CD8-positive, alpha-beta memory T cell (primary cell): ENCODE measurements around the gene GLRX. TPM values are rescaled to one million over a fixed set of nuclear protein-coding genes. Genes with fewer than 3 reads are reported as not detected.
"Not testable (repeated sequence)": the region's sequence is repeated elsewhere in the genome, so short reads cannot be mapped to it uniquely, and the experiment has no call there.

ENCODE experiments used
- CTCF ChIA-PET: fragments of 350-600 bp; sonication (Branson Sonifier 250); formaldehyde crosslinking; loops from one replicate; lab custom pipeline; 2021; ENCODE audit warnings: antibody characterized with exemption; lab: Charles Lee
- POLR2A ChIA-PET: fragments of 350-600 bp; sonication (Branson Sonifier 250); formaldehyde crosslinking; loops from one replicate; lab custom pipeline; 2021; ENCODE audit warnings: antibody characterized with exemption; lab: Charles Lee
- DNase-seq, 5 donors: peaks; one replicate each; pipeline versions ENCODE4 v3.0.0 to v3.0.0-alpha.2; 2020 to 2022; ENCODE audit warnings: mixed read lengths in 1 of 5
- H3K27ac ChIP-seq: one replicate; pipeline ENCODE4 v1.7.0; 2013; ENCODE audit warnings: low read depth, mild to moderate bottlenecking, low read length, moderate library complexity
- H3K27me3 ChIP-seq: 2 replicates; pipeline ENCODE4 v1.7.0; 2013; ENCODE audit warnings: low read length, mild to moderate bottlenecking; ENCODE audit not compliant: insufficient read depth, poor library complexity, severe bottlenecking
- H3K36me3 ChIP-seq: 2 replicates; pipeline ENCODE4 v1.7.0; 2013; ENCODE audit warnings: mild to moderate bottlenecking, low read length, moderate library complexity; ENCODE audit not compliant: insufficient read depth
- H3K4me1 ChIP-seq: 2 replicates; pipeline ENCODE4 v1.7.0; 2013; ENCODE audit warnings: mild to moderate bottlenecking, low read length, moderate library complexity; ENCODE audit not compliant: insufficient read depth
- H3K4me3 ChIP-seq: 2 replicates; pipeline ENCODE4 v1.7.0; 2013; ENCODE audit warnings: mild to moderate bottlenecking, low read length
- H3K9me3 ChIP-seq: 2 replicates; pipeline ENCODE4 v1.7.0; 2013; ENCODE audit warnings: mild to moderate bottlenecking, low read length
- H3K27ac Mint-ChIP-seq, 8 donors: one replicate each; pipeline ENCODE4 v1.8.0; 2020 to 2021; ENCODE audit warnings: mixed read lengths in 8 of 8, mild to moderate bottlenecking in 6 of 8, inconsistent platforms in 3 of 8, moderate library complexity in 3 of 8
- H3K27me3 Mint-ChIP-seq, 2 donors: one replicate each; pipeline ENCODE4 v1.8.0; 2020 to 2021; ENCODE audit warnings: mixed read lengths in 2 of 2, mild to moderate bottlenecking in 1 of 2, moderate library complexity in 1 of 2
- H3K36me3 Mint-ChIP-seq, 3 donors: one replicate each; pipeline ENCODE4 v1.8.0; 2020 to 2021; ENCODE audit warnings: mixed read lengths in 3 of 3, inconsistent platforms in 1 of 3, mild to moderate bottlenecking in 1 of 3
- H3K4me1 Mint-ChIP-seq, 3 donors: one replicate each; pipeline ENCODE4 v1.8.0; 2020 to 2021; ENCODE audit warnings: mixed read lengths in 3 of 3, inconsistent platforms in 1 of 3, mild to moderate bottlenecking in 1 of 3
- H3K4me3 Mint-ChIP-seq, 7 donors: one replicate each; pipeline ENCODE4 v1.8.0; 2020 to 2021; ENCODE audit warnings: mixed read lengths in 7 of 7, mild to moderate bottlenecking in 6 of 7, moderate library complexity in 4 of 7, inconsistent platforms in 2 of 7
- H3K9me3 Mint-ChIP-seq, 5 donors: one replicate each; pipeline ENCODE4 v1.8.0; 2020 to 2022; ENCODE audit warnings: mixed read lengths in 5 of 5, mild to moderate bottlenecking in 3 of 5, moderate library complexity in 2 of 5, inconsistent platforms in 1 of 5
- polyA plus RNA-seq: library from polyadenylated mRNA; unstranded; fragments of 300-500 nt; fragmentation: Illumina TruSeq; gene quantifications from one replicate; pipeline ENCODE4 v1.2.3, GENCODE V29; 2021
- total RNA-seq, 2 experiments: library from RNA; stranded (reverse); gene quantifications; one replicate each; pipeline ENCODE4 v1.2.3, GENCODE V29; 2021

GLRX gene
- total and polyA plus RNA-seq, 3 experiments from 2014 or later: 22.2 to 240 (median 25.0) TPM

- no peak overlapping the region for H3K4me3 ChIP-seq
- H3K9me3 Mint-ChIP-seq: no peaks in the 10 kb centered on the region
- peaks cover 10% of the 10 kb centered on the region for H3K4me1 ChIP-seq
- H3K4me3 Mint-ChIP-seq: peak overlapping the region in 1 of 7 donors; percentile 74
- ChIA-PET POLR2A (interaction anchor here (0.6 kb wide), 1 partner anchor 87 kb away, joined by 3 read pairs; no protein-coding TSS in a partner anchor), CTCF (interaction anchor here (1.3 to 8.7 kb wide), 3 partner anchors 10 to 61 kb away, joined by 5 to 105 read pairs (median 93); partner anchors contain the start of gene GLRX)
- no peak overlapping the region for H3K27ac ChIP-seq
- H3K36me3 ChIP-seq: no peaks in the 10 kb centered on the region
- no peak for DNase-seq
- no peaks in the 10 kb centered on the region for H3K9me3 ChIP-seq
- H3K36me3 Mint-ChIP-seq: no peaks in the 10 kb centered on the region
- peaks cover 13 to 18% (median 16%) of the 10 kb centered on the region in 3 donors for H3K4me1 Mint-ChIP-seq
- H3K27me3 Mint-ChIP-seq: no peaks in the 10 kb centered on the region
- H3K27ac Mint-ChIP-seq: peak overlapping the region in 4 of 8 donors; percentile 57 to 94 (median 82)
- H3K27me3 ChIP-seq: no peaks in the 10 kb centered on the region
These were observed 19.6 kb upstream of the GLRX start for GRCh38 chr5:95841914-95842812.

GRCh38 chr5:95840956-95841705 is 18.6 kb upstream of the GLRX start:
- Histone ChIP-seq H3K9me3 (no peaks in the 10 kb centered on the region), H3K36me3 (no peaks in the 10 kb centered on the region), H3K27ac (no peak overlapping the region), H3K4me3 (no peak overlapping the region), H3K4me1 (peaks cover 19% of the 10 kb centered on the region), H3K27me3 (no peaks in the 10 kb centered on the region)
- CTCF ChIA-PET: interaction anchor here (0.7 to 8.7 kb wide), 5 partner anchors 9 to 177 kb away, joined by 3 to 105 read pairs (median 5); partner anchors contain the start of gene GLRX
- Mint-ChIP-seq H3K27ac (no peak overlapping the region), H3K4me1 (peaks cover 19 to 28% (median 22%) of the 10 kb centered on the region in 3 donors), H3K4me3 (no peak overlapping the region), H3K27me3 (no peaks in the 10 kb centered on the region), H3K9me3 (no peaks in the 10 kb centered on the region), H3K36me3 (no peaks in the 10 kb centered on the region)
- POLR2A ChIA-PET: interaction anchor here (0.7 kb wide), 2 partner anchors 20 to 93 kb away, joined by 3 to 9 read pairs; no protein-coding TSS in a partner anchor
- DNase-seq: no peak

GRCh38 chr5:95839658-95840057 is 17.1 kb upstream of the GLRX start:
- Mint-ChIP-seq H3K4me3 (no peak overlapping the region), H3K4me1 (peaks cover 28 to 36% (median 29%) of the 10 kb centered on the region in 3 donors), H3K36me3 (peaks cover 0 to 3% (median 0%) of the 10 kb centered on the region in 3 donors), H3K27me3 (no peaks in the 10 kb centered on the region), H3K27ac (peak overlapping the region in 3 of 8 donors; percentile 28 to 66 (median 42)), H3K9me3 (no peaks in the 10 kb centered on the region)
- no peak for DNase-seq
- H3K36me3 ChIP-seq: no peaks in the 10 kb centered on the region
- no peak overlapping the region for H3K27ac ChIP-seq
- H3K27me3 ChIP-seq: no peaks in the 10 kb centered on the region
- no peak overlapping the region for H3K4me3 ChIP-seq
- CTCF ChIA-PET: interaction anchor here (0.7 to 8.7 kb wide), 3 partner anchors 10 to 58 kb away, joined by 3 to 105 read pairs (median 93); partner anchors contain the start of gene GLRX
- POLR2A ChIA-PET: interaction anchor here (0.5 kb wide), 1 partner anchor 42 kb away, joined by 3 read pairs; no protein-coding TSS in a partner anchor
- H3K4me1 ChIP-seq: peaks cover 26% of the 10 kb centered on the region
- no peaks in the 10 kb centered on the region for H3K9me3 ChIP-seq

- peaks cover 0 to 4% (median 0%) of the 10 kb centered on the region in 3 donors for H3K36me3 Mint-ChIP-seq
- Histone ChIP-seq H3K27me3 (no peaks in the 10 kb centered on the region), H3K27ac (no peak overlapping the region), H3K9me3 (no peaks in the 10 kb centered on the region), H3K36me3 (no peaks in the 10 kb centered on the region), H3K4me3 (no peak overlapping the region), H3K4me1 (peaks cover 32% of the 10 kb centered on the region)
- peak overlapping the region in 2 of 8 donors; percentile 29 to 82 for H3K27ac Mint-ChIP-seq
- ChIA-PET CTCF (interaction anchor here (8.4 to 8.7 kb wide), 2 partner anchors 18 to 57 kb away, joined by 93 to 105 read pairs; partner anchors contain the start of gene GLRX), POLR2A (interaction anchor here (1.2 kb wide), 1 partner anchor 41 kb away, joined by 3 read pairs; no protein-coding TSS in a partner anchor)
- no peak for DNase-seq
- H3K27me3 Mint-ChIP-seq: no peaks in the 10 kb centered on the region
- no peaks in the 10 kb centered on the region for H3K9me3 Mint-ChIP-seq
- H3K4me1 Mint-ChIP-seq: peaks cover 38 to 46% (median 40%) of the 10 kb centered on the region in 3 donors
- no peak overlapping the region for H3K4me3 Mint-ChIP-seq
These were observed 16.0 kb upstream of the GLRX start for GRCh38 chr5:95838556-95838955.

GRCh38 chr5:95838001-95838520 is 15.5 kb upstream of the GLRX start:
- Mint-ChIP-seq H3K27me3 (no peaks in the 10 kb centered on the region), H3K4me1 (peaks cover 38 to 46% (median 39%) of the 10 kb centered on the region in 3 donors), H3K4me3 (no peak overlapping the region), H3K9me3 (no peaks in the 10 kb centered on the region), H3K36me3 (peaks cover 0 to 4% (median 0%) of the 10 kb centered on the region in 3 donors), H3K27ac (peak overlapping the region in 1 of 8 donors; percentile 86)
- no peak overlapping the region for H3K4me3 ChIP-seq
- peaks cover 32% of the 10 kb centered on the region for H3K4me1 ChIP-seq
- H3K36me3 ChIP-seq: no peaks in the 10 kb centered on the region
- ChIA-PET POLR2A (interaction anchor here (0.9 to 1.2 kb wide), 2 partner anchors 19 to 41 kb away, joined by 3 to 6 read pairs; no protein-coding TSS in a partner anchor), CTCF (interaction anchor here (3.9 to 8.7 kb wide), 3 partner anchors 8 to 57 kb away, joined by 17 to 105 read pairs (median 93); partner anchors contain the start of gene GLRX)
- H3K27me3 ChIP-seq: no peaks in the 10 kb centered on the region
- H3K27ac ChIP-seq: no peak overlapping the region
- no peaks in the 10 kb centered on the region for H3K9me3 ChIP-seq
- no peak for DNase-seq

- Mint-ChIP-seq H3K4me1 (peaks cover 38 to 46% (median 38%) of the 10 kb centered on the region in 3 donors), H3K27ac (peak overlapping the region in 4 of 8 donors; percentile 20 to 86 (median 46))
- CTCF ChIA-PET: interaction anchor here (1.0 to 8.7 kb wide), 5 partner anchors 9 to 204 kb away, joined by 3 to 105 read pairs (median 17); partner anchors contain the start of genes GLRX and RFESD
These were observed 15.0 kb upstream of the GLRX start for GRCh38 chr5:95837492-95837891.

GRCh38 chr5:95836971-95837370 is 14.4 kb upstream of the GLRX start:
- not testable (repeated sequence) for DNase-seq, H3K9me3 ChIP-seq, H3K27ac ChIP-seq, H3K4me3 ChIP-seq, H3K27me3 Mint-ChIP-seq, H3K9me3 Mint-ChIP-seq, H3K27me3 ChIP-seq, H3K36me3 Mint-ChIP-seq, H3K36me3 ChIP-seq
- H3K4me3 Mint-ChIP-seq: peak overlapping the region in 5 of 7 donors; percentile 60 to 96 (median 84)
- peak overlapping the region in 7 of 8 donors; percentile 14 to 89 (median 61) for H3K27ac Mint-ChIP-seq
- peaks cover 33% of the 10 kb centered on the region for H3K4me1 ChIP-seq
- H3K4me1 Mint-ChIP-seq: peaks cover 40 to 49% (median 43%) of the 10 kb centered on the region in 3 donors
- POLR2A ChIA-PET: interaction anchor here (0.9 kb wide), 1 partner anchor 18 kb away, joined by 6 read pairs; no protein-coding TSS in a partner anchor
- CTCF ChIA-PET: interaction anchor here (1.0 to 8.7 kb wide), 6 partner anchors 9 to 203 kb away, joined by 3 to 105 read pairs (median 10); partner anchors contain the start of genes GLRX and RFESD

More at GRCh38 chr5:95837492-95837891, 15.0 kb upstream of the GLRX start:
- H3K27ac ChIP-seq: no peak overlapping the region
- DNase-seq: no peak
- peaks cover 32% of the 10 kb centered on the region for H3K4me1 ChIP-seq
- H3K27me3 ChIP-seq: no peaks in the 10 kb centered on the region
- POLR2A ChIA-PET: interaction anchor here (0.9 kb wide), 1 partner anchor 18 kb away, joined by 6 read pairs; no protein-coding TSS in a partner anchor
- Mint-ChIP-seq H3K9me3 (no peaks in the 10 kb centered on the region), H3K4me3 (peak overlapping the region in 1 of 7 donors; percentile 7), H3K36me3 (peaks cover 0 to 4% (median 0%) of the 10 kb centered on the region in 3 donors), H3K27me3 (no peaks in the 10 kb centered on the region)
- no peaks in the 10 kb centered on the region for H3K36me3 ChIP-seq
- no peaks in the 10 kb centered on the region for H3K9me3 ChIP-seq
- no peak overlapping the region for H3K4me3 ChIP-seq
